HL-60 (cell line): ENCODE results near the gene MARCHF3.

Source experiments
- DNase-seq, 2 experiments: peaks; one replicate each; pipeline ENCODE4 v3.0.0-alpha.2; 2010 to 2020; ENCODE audit warnings: low read depth in 1 of 2, low spot score in 1 of 2
- H3K27ac ChIP-seq: fragments of 250-450 bp; sonication (Bioruptor Pico); replicated peaks from 2 replicates; pipeline ENCODE4 v1.5.1; 2020; ENCODE audit warnings: mild to moderate bottlenecking, moderate library complexity
- H3K27me3 ChIP-seq: fragments of 250-450 bp; sonication (Bioruptor Pico); 2 replicates; pipeline ENCODE4 v1.5.1; 2021; ENCODE audit warnings: mild to moderate bottlenecking, moderate library complexity; ENCODE audit not compliant: insufficient read depth, poor library complexity, severe bottlenecking
- H3K4me3 ChIP-seq: replicated peaks from 2 replicates; pipeline ENCODE4 v1.5.1; 2011; ENCODE audit warnings: mild to moderate bottlenecking, control low read depth, low read length; ENCODE audit not compliant: insufficient read depth
- CTCF ChIP-seq: IDR thresholded peaks from one replicate; pipeline ENCODE4 v1.5.1; 2011; ENCODE audit warnings: low read length, control low read depth, inconsistent platforms; ENCODE audit not compliant: insufficient read depth
- GABPA ChIP-seq: IDR thresholded peaks from 2 replicates; pipeline ENCODE4 v1.6.1; 2012; ENCODE audit warnings: low read depth
- POLR2AphosphoS5 ChIP-seq: IDR thresholded peaks from 2 replicates; pipeline ENCODE4 v1.6.1; 2012; ENCODE audit warnings: low read depth
- SPI1 ChIP-seq: IDR thresholded peaks from 2 replicates; pipeline ENCODE4 v1.6.1; 2012; ENCODE audit warnings: low read depth, mild to moderate bottlenecking, borderline replicate concordance
- TF ChIP-seq, protein P1 (sequence below): IDR thresholded peaks from 2 replicates; pipeline ENCODE4 v1.6.1; 2012; ENCODE audit warnings: low read depth; ENCODE audit not compliant: insufficient replicate concordance

The MARCHF3 gene

GRCh38 chr5:126973193-126973592 is 57.2 kb downstream of the MARCHF3 start:
- TF ChIP-seq, protein P1, sequence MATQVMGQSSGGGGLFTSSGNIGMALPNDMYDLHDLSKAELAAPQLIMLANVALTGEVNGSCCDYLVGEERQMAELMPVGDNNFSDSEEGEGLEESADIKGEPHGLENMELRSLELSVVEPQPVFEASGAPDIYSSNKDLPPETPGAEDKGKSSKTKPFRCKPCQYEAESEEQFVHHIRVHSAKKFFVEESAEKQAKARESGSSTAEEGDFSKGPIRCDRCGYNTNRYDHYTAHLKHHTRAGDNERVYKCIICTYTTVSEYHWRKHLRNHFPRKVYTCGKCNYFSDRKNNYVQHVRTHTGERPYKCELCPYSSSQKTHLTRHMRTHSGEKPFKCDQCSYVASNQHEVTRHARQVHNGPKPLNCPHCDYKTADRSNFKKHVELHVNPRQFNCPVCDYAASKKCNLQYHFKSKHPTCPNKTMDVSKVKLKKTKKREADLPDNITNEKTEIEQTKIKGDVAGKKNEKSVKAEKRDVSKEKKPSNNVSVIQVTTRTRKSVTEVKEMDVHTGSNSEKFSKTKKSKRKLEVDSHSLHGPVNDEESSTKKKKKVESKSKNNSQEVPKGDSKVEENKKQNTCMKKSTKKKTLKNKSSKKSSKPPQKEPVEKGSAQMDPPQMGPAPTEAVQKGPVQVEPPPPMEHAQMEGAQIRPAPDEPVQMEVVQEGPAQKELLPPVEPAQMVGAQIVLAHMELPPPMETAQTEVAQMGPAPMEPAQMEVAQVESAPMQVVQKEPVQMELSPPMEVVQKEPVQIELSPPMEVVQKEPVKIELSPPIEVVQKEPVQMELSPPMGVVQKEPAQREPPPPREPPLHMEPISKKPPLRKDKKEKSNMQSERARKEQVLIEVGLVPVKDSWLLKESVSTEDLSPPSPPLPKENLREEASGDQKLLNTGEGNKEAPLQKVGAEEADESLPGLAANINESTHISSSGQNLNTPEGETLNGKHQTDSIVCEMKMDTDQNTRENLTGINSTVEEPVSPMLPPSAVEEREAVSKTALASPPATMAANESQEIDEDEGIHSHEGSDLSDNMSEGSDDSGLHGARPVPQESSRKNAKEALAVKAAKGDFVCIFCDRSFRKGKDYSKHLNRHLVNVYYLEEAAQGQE: no peak
- TF ChIP-seq POLR2AphosphoS5: no peak
- TF ChIP-seq CTCF: no peak
- no peak for TF ChIP-seq GABPA
- no peak; the same call in 1 of the 2 replicates for TF ChIP-seq SPI1
- no peaks in the 10 kb centered on the region for H3K27me3 ChIP-seq
- H3K4me3 ChIP-seq: no peak overlapping the region; the same call in 1 of the 2 replicates
- DNase-seq: peak in 1 of 2 experiments; percentile 12
- H3K27ac ChIP-seq: peak overlapping the region; percentile 69

- peak overlapping the region; percentile 69 for H3K27ac ChIP-seq
- TF ChIP-seq POLR2AphosphoS5 (no peak), CTCF (no peak), GABPA (no peak), SPI1 (no peak)
- TF ChIP-seq, protein P1: no peak
- peak; percentile 37 to 49 for DNase-seq
Observed at GRCh38 chr5:126972062-126972895, 58.1 kb downstream of the MARCHF3 start.

GRCh38 chr5:126971455-126972031 is 58.8 kb downstream of the MARCHF3 start:
- Histone ChIP-seq H3K4me3 (no peak overlapping the region), H3K27me3 (no peaks in the 10 kb centered on the region), H3K27ac (peak overlapping the region; percentile 69)
- DNase-seq: no peak
- TF ChIP-seq GABPA (no peak), POLR2AphosphoS5 (no peak), SPI1 (no peak), CTCF (no peak)
- TF ChIP-seq, protein P1: no peak

More at GRCh38 chr5:126972062-126972895, 58.1 kb downstream of the MARCHF3 start:
- Histone ChIP-seq H3K27me3 (no peaks in the 10 kb centered on the region), H3K4me3 (0 out of 2 replicates have a peak overlapping the region, but pooled peaks have one; percentile 6)
